GM12864 (cell line): ENCODE data around the gene LRRD1.
"Not testable (repeated sequence)": the region's sequence is repeated elsewhere in the genome, so short reads cannot be mapped to it uniquely, and the experiment has no call there.

ENCODE experiments used
- DNase-seq: peaks from one replicate; pipeline ENCODE4 v3.0.0-alpha.2; 2011; ENCODE audit warnings: low read depth
- H3K4me3 ChIP-seq: 2 replicates; pipeline ENCODE4 v1.5.1; 2011; ENCODE audit warnings: mild to moderate bottlenecking, low read depth, low read length, control low read depth
- TF ChIP-seq, protein P1 (sequence below): IDR thresholded peaks from 2 replicates; pipeline ENCODE4 v1.5.1; 2011; ENCODE audit warnings: low read depth, mild to moderate bottlenecking, moderate library complexity, low read length, control low read depth, inconsistent platforms; ENCODE audit errors: missing control alignments

The LRRD1 gene

DNA sequence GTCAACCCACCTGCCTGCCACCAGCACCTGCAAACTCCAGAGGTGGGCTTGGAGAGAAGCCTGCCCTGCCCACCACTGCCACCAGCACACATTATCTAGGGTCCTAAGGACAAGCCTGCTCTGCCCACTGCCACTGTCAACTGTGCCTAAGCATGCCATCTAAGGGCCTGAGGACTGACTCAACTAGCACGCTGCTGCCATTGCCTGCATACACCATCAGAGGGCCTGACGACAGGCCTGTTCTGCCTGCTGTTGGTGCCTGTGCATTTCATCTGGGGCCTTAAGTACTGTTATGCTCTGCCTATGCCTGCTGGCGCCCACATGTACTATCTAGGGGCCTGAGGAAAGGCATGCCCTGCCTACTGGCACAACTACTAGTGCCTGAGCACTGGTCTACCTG is 27.0 kb upstream of the LRRD1 start:
- H3K4me3 ChIP-seq: no peak overlapping the region
- no peak for DNase-seq
- TF ChIP-seq, protein P1, sequence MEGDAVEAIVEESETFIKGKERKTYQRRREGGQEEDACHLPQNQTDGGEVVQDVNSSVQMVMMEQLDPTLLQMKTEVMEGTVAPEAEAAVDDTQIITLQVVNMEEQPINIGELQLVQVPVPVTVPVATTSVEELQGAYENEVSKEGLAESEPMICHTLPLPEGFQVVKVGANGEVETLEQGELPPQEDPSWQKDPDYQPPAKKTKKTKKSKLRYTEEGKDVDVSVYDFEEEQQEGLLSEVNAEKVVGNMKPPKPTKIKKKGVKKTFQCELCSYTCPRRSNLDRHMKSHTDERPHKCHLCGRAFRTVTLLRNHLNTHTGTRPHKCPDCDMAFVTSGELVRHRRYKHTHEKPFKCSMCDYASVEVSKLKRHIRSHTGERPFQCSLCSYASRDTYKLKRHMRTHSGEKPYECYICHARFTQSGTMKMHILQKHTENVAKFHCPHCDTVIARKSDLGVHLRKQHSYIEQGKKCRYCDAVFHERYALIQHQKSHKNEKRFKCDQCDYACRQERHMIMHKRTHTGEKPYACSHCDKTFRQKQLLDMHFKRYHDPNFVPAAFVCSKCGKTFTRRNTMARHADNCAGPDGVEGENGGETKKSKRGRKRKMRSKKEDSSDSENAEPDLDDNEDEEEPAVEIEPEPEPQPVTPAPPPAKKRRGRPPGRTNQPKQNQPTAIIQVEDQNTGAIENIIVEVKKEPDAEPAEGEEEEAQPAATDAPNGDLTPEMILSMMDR: no peak

DNA sequence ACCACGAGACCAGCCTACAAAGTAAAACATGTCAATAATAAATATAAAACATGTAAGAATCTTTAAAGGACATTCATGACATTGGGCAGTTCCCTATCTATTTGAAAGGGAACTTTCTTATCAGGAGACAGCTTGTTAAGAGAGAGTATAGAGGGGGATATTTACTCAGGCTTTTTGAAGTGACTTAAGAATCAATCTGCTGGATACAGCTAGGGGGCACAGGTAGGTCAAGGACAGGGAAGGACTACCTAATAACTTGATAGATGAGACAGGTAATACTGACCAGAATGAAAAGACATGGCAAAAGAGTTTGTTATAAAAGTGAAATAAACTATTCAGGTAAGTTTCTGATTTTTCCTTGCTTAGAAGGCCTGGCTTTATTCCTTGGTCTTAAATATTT is 21.8 kb upstream of the LRRD1 start:
- no peak overlapping the region for H3K4me3 ChIP-seq
- DNase-seq: no peak
- TF ChIP-seq, protein P1: peak; percentile 11

DNA sequence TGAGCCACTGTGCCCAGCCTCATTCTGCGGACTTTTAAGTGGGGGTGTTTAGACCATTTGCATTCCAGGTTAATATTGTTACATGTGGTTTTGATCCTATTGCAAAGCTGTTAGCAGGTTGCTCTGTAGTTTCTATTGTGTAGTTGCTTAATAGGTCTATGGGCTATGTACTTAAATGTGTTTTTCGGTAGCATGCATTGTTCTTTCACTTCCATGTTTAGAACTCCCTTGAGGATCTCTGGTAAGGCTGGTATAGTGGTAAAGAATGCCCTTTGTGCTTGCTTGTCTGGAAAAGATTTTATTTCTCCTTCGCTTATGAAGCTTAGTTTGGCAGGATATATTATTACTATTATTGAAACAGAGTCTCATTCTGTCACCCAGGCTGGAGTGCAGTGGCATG is 13.4 kb upstream of the LRRD1 start:
- DNase-seq: no peak
- TF ChIP-seq, protein P1: no peak
- no peak overlapping the region for H3K4me3 ChIP-seq

DNA sequence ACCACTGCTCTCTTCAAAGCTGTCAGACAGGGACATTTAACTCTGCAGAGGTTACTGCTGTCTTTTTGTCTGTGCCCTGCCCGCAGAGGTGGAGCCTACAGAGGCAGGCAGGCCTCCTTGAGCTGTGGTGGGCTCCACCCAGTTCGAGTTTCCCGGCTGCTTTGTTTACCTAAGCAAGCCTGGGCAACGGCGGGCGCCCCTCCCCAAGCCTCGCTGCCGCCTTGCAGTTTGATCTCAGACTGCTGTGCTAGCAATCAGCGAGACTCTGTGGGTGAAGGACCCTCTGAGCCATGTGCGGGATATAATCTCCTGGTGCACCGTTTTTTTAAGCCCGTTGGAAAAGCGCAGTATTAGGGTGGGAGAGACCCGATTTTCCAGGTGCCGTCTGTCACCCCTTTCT is 10.3 kb upstream of the LRRD1 start:
- not testable (repeated sequence) for H3K4me3 ChIP-seq, DNase-seq

DNA sequence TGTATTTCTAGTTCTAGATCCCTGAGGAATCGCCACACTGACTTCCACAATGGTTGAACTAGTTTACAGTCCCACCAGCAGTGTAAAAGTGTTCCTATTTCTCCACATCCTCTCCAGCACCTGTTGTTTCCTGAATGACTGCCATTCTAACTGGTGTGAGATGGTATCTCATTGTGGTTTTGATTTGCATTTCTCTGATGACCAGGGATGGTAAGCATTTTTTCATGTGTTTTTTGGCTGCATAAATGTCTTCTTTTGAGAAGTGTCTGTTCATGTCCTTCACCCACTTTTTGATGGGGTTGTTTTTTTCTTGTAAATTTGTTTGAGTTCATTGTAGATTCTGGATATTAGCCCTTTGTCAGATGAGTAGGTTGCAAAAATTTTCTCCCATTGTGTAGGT is 5.4 kb upstream of the LRRD1 start:
- not testable (repeated sequence) for H3K4me3 ChIP-seq, DNase-seq

DNA sequence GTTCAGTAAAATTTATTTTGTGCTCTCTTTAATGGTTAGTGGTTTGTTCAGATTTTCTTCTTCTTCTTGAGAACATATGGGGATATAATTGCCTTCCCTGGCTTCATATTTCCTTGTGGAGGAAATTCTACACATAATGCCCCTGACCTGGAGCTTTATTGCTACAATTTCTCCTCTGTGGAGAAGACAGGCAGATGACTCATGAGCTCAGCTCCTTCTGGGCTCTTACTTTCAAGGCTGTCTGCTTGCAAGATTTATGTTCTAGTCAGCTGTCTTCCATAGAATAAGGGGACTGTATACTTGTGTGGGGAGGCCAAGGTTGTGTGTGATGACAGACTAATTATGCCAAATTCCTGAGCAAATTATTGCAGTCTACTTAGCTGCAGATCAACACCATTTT is 1.6 kb downstream of the LRRD1 start:
- H3K4me3 ChIP-seq: no peak overlapping the region
- DNase-seq: no peak
- TF ChIP-seq, protein P1: no peak

DNA sequence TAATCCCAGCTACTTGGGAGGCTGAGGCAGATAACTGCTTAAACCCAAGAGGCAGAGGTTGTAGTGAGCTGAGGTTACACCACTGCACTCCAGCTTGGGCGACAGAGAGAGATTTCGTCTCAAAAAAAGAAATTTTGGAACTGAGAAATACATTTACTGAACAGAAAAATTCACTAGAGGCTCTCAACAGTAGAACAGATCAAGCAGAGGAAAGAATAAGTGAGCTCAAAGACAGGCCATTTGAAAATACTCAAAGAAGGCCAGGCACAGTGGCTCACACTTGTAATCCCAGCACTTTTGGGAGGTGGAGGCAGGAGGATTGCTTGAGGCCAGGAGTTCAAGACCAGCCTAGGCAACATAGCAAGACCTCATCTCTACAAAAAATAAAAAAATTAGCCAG is 9.4 kb downstream of the LRRD1 start:
- DNase-seq, H3K4me3 ChIP-seq: not testable (repeated sequence)

DNA sequence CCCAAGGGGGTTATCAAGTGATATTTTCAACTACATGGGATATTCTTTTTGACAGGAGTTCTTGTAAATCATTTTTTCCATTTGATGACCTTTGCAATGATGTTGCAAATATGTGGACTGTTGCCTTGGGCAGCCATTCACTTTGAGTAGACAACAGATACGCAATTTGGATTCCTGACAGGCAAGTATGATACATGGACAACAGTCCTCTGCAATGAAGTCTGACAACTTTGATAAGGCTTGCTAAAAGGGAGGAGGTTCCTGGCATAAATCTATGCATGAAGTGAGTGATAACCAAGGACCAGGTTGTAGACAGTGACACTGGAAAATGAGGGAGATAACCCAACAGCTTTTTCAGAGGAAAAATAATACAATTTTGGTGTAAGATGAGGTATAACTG is 17.7 kb downstream of the LRRD1 start:
- no peak overlapping the region for H3K4me3 ChIP-seq
- no peak for DNase-seq
- TF ChIP-seq, protein P1: no peak
